ENCODE results near the gene SRP9.
"Not testable (repeated sequence)": the region's sequence is repeated elsewhere in the genome, so short reads cannot be mapped to it uniquely, and the experiment has no call there.

The SRP9 gene

GRCh38 chr1:225809842-225810578 lies 32.4 kb downstream of the SRP9 start, which contains the start of gene EPHX1:
TSS of gene EPHX1 (plus strand) at chr1:225810124. CDS start at chr1:225828730, 18,606 bp downstream.
- POLR2A ChIA-PET: interaction anchor here (1.6 kb wide), 1 partner anchor 9 kb away, joined by 4 read pairs; no protein-coding TSS in a partner anchor
- TF ChIP-seq CTCF (IDR thresholded peaks at IDR 0.05; ENCODE audit: control extremely low read depth, extremely low read depth, low read depth, missing control alignments): peak; percentile 39
- DNase-seq (ENCODE audit: extremely low spot score): peak; percentile 92
- CTCF ChIA-PET: interaction anchor here (0.9 to 5.7 kb wide), 3 partner anchors 31 to 335 kb away, joined by 3 to 26 read pairs (median 4); partner anchors contain the start of gene SRP9

GRCh38 chr1:225810579-225811538 lies 33.2 kb downstream of the SRP9 start:
- ChIA-PET POLR2A (interaction anchor here (1.6 kb wide), 1 partner anchor 10 kb away, joined by 4 read pairs; no protein-coding TSS in a partner anchor), CTCF (interaction anchor here (0.8 to 5.7 kb wide), 7 partner anchors 32 to 336 kb away, joined by 3 to 26 read pairs (median 3); partner anchors contain the start of gene SRP9)
- DNase-seq (ENCODE audit: extremely low spot score): not testable (repeated sequence)

DNA sequence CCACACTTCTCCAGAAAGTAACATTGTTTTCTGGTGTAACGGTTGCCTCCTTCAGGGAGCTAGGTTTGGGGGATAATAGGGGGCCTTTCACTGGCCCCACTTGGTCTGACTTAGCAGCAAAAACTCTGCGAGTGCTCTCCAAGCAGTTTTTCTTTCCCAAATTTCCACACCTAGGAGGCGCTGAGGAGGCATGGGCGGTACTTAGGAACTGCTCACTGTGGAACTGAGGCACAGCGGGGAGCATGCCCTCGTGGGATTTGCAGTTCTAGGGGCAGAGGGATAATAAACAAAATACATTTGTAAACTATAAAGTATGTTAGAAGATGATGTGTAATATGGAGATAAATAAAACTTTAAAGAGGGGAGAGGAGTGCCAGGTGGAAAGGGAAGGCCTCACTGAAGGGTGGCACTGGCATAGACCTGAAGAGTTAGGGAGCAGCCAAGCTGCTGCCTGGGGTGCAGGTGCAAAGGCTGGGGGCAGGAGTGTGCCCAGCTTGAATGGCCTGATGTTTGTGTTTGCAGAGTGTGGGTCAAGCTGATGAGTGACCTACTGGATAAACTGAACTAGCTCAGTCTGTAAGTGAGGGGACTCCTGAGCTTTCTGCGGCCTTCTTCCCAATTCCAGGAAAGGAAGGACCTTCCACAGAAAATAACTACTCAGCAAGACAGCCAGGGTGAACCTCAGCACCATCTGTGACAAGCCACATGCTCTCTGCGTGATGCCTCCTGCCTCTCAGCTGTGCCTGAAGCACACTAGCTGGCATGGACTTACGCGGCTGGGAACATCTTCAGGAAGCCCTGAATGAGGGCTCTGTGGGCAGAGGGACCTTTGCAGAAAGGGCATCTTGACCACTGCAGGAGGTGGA lies 34.2 kb downstream of the SRP9 start:
- no peak for DNase-seq (ENCODE audit: extremely low spot score)

DNA sequence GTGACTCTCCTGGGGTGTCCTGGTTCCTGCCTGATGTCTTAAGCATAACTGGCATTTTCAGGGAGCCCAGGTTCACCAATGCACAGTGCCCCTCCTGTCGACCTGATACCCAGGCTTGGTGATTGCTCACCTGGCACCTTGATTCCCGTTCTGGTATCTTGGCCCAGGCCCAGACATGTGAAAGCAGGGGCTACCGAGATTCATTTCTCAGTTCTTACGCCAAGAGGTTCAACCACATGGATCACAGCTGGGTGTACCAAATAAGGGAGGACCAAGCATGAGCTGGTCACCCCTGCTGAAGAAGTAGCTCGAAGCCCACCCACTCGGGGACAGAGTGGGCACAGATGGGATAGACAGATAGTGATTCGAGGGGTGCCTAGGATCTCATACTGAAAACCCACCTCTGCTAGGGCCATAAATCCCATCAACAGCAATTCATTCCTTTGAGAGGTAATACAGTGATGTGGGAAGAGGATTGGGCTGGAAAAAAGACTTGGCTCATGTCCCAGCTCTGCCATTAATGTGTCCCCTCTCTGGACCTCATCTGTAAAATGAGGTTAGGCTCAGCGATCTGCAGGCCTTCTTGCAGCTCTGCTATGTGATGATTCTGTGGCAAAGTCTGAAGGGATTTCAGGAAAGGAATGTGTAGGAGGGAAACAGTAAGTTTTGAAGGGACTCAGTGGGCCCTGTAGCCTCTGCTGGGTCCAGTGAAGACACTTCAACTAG lies 35.0 kb downstream of the SRP9 start:
- TF ChIP-seq CTCF (IDR thresholded peaks at IDR 0.05; ENCODE audit: control extremely low read depth, extremely low read depth, low read depth, missing control alignments): no peak
- no peak for DNase-seq (ENCODE audit: extremely low spot score)
- CTCF ChIA-PET: interaction anchor here (1.3 to 5.7 kb wide), 3 partner anchors 34 to 99 kb away, joined by 3 to 26 read pairs (median 4); partner anchors contain the start of gene SRP9
- POLR2A ChIA-PET: no interaction called here

More for the DNA sequence above, 34.2 kb downstream of the SRP9 start:
- POLR2A ChIA-PET: no interaction called here
- no peak for TF ChIP-seq CTCF (IDR thresholded peaks at IDR 0.05; ENCODE audit: control extremely low read depth, extremely low read depth, low read depth, missing control alignments)
- CTCF ChIA-PET: interaction anchor here (0.8 to 5.7 kb wide), 5 partner anchors 33 to 163 kb away, joined by 3 to 26 read pairs (median 3); partner anchors contain the start of gene SRP9

DNA sequence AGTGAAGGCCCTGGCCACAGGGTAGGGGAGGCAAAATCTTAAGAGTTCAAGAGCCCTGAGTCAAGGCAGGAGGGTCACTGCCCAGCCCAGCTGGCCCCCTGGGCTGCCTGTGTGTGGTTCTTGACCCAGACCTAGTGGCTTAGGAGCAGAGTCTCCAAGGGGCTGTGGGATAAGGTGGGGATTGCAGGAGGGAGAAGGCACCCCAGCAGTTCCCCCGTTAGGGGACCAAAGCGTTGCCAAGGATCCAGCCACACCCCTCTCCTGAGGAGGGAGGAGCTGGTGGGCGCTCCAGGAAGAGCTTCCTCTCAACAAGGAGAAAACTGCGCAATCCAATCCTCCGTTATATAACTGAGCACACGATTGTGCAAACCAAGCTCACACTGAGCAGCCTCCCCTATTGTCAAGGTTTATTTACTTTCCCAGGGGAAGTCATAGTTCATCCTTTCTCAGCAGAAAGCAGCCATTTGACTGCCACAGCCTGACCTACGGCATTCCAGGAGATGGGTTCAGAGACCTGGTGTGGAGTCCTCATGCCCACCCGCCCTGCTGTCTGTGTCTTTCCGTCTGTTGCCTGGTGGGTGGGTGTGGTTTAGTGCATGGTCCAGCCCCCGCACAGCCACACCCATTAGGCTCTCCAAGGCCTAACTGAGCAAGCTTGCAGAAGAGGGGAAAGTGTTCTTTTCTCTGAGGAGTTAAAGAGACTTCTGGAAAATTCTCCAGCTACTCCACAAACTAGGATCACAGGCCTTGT lies 35.8 kb downstream of the SRP9 start:
- ChIA-PET CTCF (interaction anchor here (0.9 to 5.7 kb wide), 3 partner anchors 21 to 339 kb away, joined by 3 to 26 read pairs (median 4); partner anchors contain the start of gene SRP9), POLR2A (no interaction called here)
- DNase-seq (ENCODE audit: extremely low spot score): no peak
- TF ChIP-seq CTCF (IDR thresholded peaks at IDR 0.05; ENCODE audit: control extremely low read depth, extremely low read depth, low read depth, missing control alignments): no peak
